Hepatocyte (in vitro differentiated cells): ENCODE results near the gene GREM2.

Experiments
- CTCF ChIP-seq: fragments of 200-600 bp; sonication (generic); IDR thresholded peaks from 2 replicates; pipeline ENCODE4 v1.5.1; 2016; ENCODE audit warnings: antibody characterized with exemption, mild to moderate bottlenecking; ENCODE audit not compliant: poor library complexity
- EZH2 ChIP-seq: fragments of 200-600 bp; sonication (generic); IDR thresholded peaks from 2 replicates; pipeline ENCODE4 v1.6.1; 2016; ENCODE audit warnings: antibody characterized with exemption, mild to moderate bottlenecking, borderline replicate concordance
- EZH2phosphoT487 ChIP-seq: fragments of 200-600 bp; sonication (generic); IDR thresholded peaks from one replicate; pipeline ENCODE4 v1.6.1; 2018; ENCODE audit warnings: antibody characterized with exemption, mild to moderate bottlenecking, low read depth, moderate library complexity; ENCODE audit not compliant: unreplicated experiment, severe bottlenecking

DNA sequence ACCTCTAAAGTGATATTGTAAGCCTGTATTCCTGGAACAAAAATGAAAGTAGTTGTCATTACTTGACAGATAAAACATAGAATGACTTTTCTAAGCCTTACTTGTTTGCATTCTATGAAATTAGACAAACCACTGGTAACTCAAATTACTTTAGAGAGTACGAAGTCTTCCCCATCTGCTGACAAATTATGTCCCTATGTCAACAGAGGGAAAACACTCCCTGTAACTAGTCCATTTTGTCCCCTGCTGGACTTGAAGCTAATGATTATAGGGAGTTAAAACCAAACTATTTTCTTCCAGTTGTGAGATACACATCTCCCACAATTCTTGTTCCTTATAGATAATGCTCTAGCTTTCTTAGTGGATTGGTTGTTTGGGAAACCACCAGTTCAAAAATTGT is 39.6 kb downstream of the GREM2 start:
- TF ChIP-seq CTCF (no peak), EZH2 (no peak), EZH2phosphoT487 (no peak)
